HuH-7 (cell line): ENCODE results near the gene TNFAIP2.
"Not testable (repeated sequence)": the region's sequence is repeated elsewhere in the genome, so short reads cannot be mapped to it uniquely, and the experiment has no call there.

Experiments used
- DNase-seq: peaks from one replicate; pipeline ENCODE4 v3.0.0; 2011; ENCODE audit warnings: low spot score

TNFAIP2 gene

GRCh38 chr14:103155826-103156394, 32.6 kb downstream of the TNFAIP2 start:
- DNase-seq, result no peak

GRCh38 chr14:103156651-103157378, 33.6 kb downstream of the TNFAIP2 start:
- DNase-seq, result no peak

GRCh38 chr14:103157969-103158368, 34.7 kb downstream of the TNFAIP2 start:
- no peak for DNase-seq

- no peak for DNase-seq
Observed at GRCh38 chr14:103158688-103159087, 35.4 kb downstream of the TNFAIP2 start.

- no peak for DNase-seq
Observed at GRCh38 chr14:103160321-103161053, 37.2 kb downstream of the TNFAIP2 start.

- no peak for DNase-seq
Observed at GRCh38 chr14:103161054-103161397, 37.8 kb downstream of the TNFAIP2 start.

GRCh38 chr14:103163199-103163598, 39.9 kb downstream of the TNFAIP2 start:
- DNase-seq, result no peak

- no peak for DNase-seq
Observed at GRCh38 chr14:103164006-103164405, 40.7 kb downstream of the TNFAIP2 start.

- DNase-seq, result no peak
Observed at GRCh38 chr14:103164779-103165178, 41.5 kb downstream of the TNFAIP2 start.

- no peak for DNase-seq
Observed at GRCh38 chr14:103165323-103165722, 42.1 kb downstream of the TNFAIP2 start.

GRCh38 chr14:103169954-103170353, 46.7 kb downstream of the TNFAIP2 start:
- DNase-seq, result no peak

- not testable (repeated sequence) for DNase-seq
Observed at GRCh38 chr14:103171206-103171605, 47.9 kb downstream of the TNFAIP2 start.

- no peak for DNase-seq
Observed at GRCh38 chr14:103172921-103173320, 49.7 kb downstream of the TNFAIP2 start.

GRCh38 chr14:103173887-103174286, 50.6 kb downstream of the TNFAIP2 start:
- not testable (repeated sequence) for DNase-seq

- not testable (repeated sequence) for DNase-seq
Observed at GRCh38 chr14:103176176-103176575, 52.9 kb downstream of the TNFAIP2 start.

- DNase-seq, result no peak
Observed at GRCh38 chr14:103177376-103177775, 54.1 kb downstream of the TNFAIP2 start.

GRCh38 chr14:103178521-103178920, 55.3 kb downstream of the TNFAIP2 start:
- DNase-seq, result no peak

GRCh38 chr14:103179094-103179493, 55.8 kb downstream of the TNFAIP2 start:
- no peak for DNase-seq

- no peak for DNase-seq
Observed at GRCh38 chr14:103180331-103180730, 57.1 kb downstream of the TNFAIP2 start.

GRCh38 chr14:103184046-103184445, 60.8 kb downstream of the TNFAIP2 start:
- DNase-seq, result no peak

GRCh38 chr14:103185051-103186029, 62.1 kb downstream of the TNFAIP2 start:
- DNase-seq, result peak; percentile 48

GRCh38 chr14:103186241-103186822, 63.1 kb downstream of the TNFAIP2 start:
- no peak for DNase-seq
